SU-DHL-6 (cell line): Measurements from ENCODE around the gene UBFD1.
A peak's percentile ranks its signal among the peaks of the same experiment; 100 is the strongest.

ENCODE experiments used
- CTCF ChIP-seq: fragments of 200-600 bp; sonication (generic); IDR thresholded peaks from one replicate; pipeline ENCODE4 v1.5.1; 2017; ENCODE audit warnings: antibody characterized with exemption, mild to moderate bottlenecking, low read length, moderate library complexity; ENCODE audit not compliant: insufficient read depth, poor library complexity, severe bottlenecking
- EZH2phosphoT487 ChIP-seq: fragments of 200-600 bp; sonication (generic), shearing (Covaris generic); conservative IDR thresholded peaks from 2 replicates; pipeline ENCODE4 v1.6.1; 2018; ENCODE audit warnings: mild to moderate bottlenecking, antibody characterized with exemption, low read length, moderate library complexity, mixed read lengths

- TF ChIP-seq CTCF, result peak; percentile 88
- no peak for TF ChIP-seq EZH2phosphoT487
These were observed at the start of gene UBFD1, which contains the start of gene EARS2 for GRCh38 chr16:23556881-23557778.
